Activated CD8-positive, alpha-beta T cell treated with anti-CD3 and anti-CD28 coated beads for 36 hours (primary cell): ENCODE results near the gene SLIT3. TPM values are rescaled to one million over a fixed set of nuclear protein-coding genes. Genes with fewer than 3 reads are reported as not detected.

Experiments used
- ATAC-seq: fragments of 200-7000 bp; cut with Tn5 transposase; one replicate; pipeline ENCODE4 v1.10.0; 2021; ENCODE audit warnings: mild to moderate bottlenecking, moderate library complexity
- CTCF ChIA-PET: fragments of 350-600 bp; sonication (Branson Sonifier 250); formaldehyde crosslinking; loops from one replicate; lab custom pipeline; 2021; ENCODE audit warnings: antibody characterized with exemption; lab: Charles Lee
- POLR2A ChIA-PET: fragments of 350-600 bp; sonication (Branson Sonifier 250); formaldehyde crosslinking; loops from one replicate; lab custom pipeline; 2021; ENCODE audit warnings: antibody characterized with exemption; lab: Charles Lee
- DNase-seq: peaks from one replicate; pipeline ENCODE4 v3.0.0-alpha.2; 2020
- H3K27ac Mint-ChIP-seq: one replicate; pipeline ENCODE4 v1.8.0; 2021; ENCODE audit warnings: mild to moderate bottlenecking, mixed read lengths
- H3K27me3 Mint-ChIP-seq: one replicate; pipeline ENCODE4 v1.8.0; 2021; ENCODE audit warnings: mixed read lengths
- H3K36me3 Mint-ChIP-seq: one replicate; pipeline ENCODE4 v1.8.0; 2021; ENCODE audit warnings: low read depth, mixed read lengths
- H3K4me1 Mint-ChIP-seq: one replicate; pipeline ENCODE4 v1.8.0; 2021; ENCODE audit warnings: low read depth, mixed read lengths
- H3K4me3 Mint-ChIP-seq: one replicate; pipeline ENCODE4 v1.8.0; 2021; ENCODE audit warnings: mild to moderate bottlenecking, moderate library complexity, mixed read lengths
- H3K9me3 Mint-ChIP-seq: one replicate; pipeline ENCODE4 v1.8.0; 2021; ENCODE audit warnings: mixed read lengths
- intact Hi-C: fragments of 100-400 bp; cut with micrococcal nuclease; formaldehyde crosslinking; loops from one replicate; pipeline ENCODE4 v1.10.0; 2022
- total RNA-seq, 2 experiments: library from RNA; stranded (reverse); gene quantifications; one replicate each; pipeline ENCODE4 v1.2.3, GENCODE V29; 2021
- TF ChIP-seq, protein P1 (sequence below): fragments of 200-600 bp; IDR thresholded peaks from one replicate; pipeline ENCODE4 v1.8.0; 2022; ENCODE audit warnings: antibody characterized with exemption, mild to moderate bottlenecking

SLIT3 gene
- total RNA-seq, 2 experiments from 2014 or later, result 0.69 to 0.74 TPM

DNA sequence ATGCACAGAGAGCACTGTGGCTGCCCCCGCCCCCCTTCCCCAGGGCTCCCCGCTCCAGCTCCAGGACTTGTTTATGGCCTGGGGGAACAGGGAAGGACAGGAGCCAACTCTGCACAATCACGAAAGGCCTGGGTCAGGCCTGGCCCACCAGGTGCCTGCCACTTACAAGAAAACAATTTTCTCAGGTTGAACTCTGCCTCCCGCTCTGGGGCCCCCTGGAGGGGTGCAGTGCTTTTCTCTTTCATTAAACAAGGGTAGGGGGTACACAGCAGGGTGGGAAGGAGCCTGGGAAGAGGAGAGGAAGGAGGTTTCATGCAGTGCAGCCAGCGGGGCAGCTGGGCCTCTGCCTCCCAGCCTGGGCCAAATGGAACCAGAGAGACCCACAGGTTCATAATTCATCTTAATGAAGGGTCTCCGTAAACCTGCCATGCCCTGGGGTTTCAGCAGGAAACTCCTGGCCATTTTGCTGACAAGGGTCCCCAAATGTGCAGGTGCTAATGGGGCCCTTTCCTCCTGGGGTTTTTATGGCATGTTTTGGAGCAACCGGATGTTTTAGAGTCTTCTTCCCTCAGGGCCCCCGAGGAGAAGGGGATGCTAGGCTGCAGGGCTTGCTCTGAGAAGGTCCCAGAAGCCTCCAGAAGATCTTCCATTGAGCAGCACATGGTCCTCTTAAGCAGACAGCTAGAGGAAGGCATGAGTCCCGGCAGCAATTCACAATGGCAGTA lies 219.8 kb downstream of the SLIT3 start:
- H3K27me3 Mint-ChIP-seq, result peaks cover 2% of the 10 kb centered on the region
- no peak for ATAC-seq
- POLR2A ChIA-PET, result no interaction called here
- CTCF ChIA-PET, result no interaction called here
- no peaks in the 10 kb centered on the region for H3K9me3 Mint-ChIP-seq
- TF ChIP-seq, protein P1, sequence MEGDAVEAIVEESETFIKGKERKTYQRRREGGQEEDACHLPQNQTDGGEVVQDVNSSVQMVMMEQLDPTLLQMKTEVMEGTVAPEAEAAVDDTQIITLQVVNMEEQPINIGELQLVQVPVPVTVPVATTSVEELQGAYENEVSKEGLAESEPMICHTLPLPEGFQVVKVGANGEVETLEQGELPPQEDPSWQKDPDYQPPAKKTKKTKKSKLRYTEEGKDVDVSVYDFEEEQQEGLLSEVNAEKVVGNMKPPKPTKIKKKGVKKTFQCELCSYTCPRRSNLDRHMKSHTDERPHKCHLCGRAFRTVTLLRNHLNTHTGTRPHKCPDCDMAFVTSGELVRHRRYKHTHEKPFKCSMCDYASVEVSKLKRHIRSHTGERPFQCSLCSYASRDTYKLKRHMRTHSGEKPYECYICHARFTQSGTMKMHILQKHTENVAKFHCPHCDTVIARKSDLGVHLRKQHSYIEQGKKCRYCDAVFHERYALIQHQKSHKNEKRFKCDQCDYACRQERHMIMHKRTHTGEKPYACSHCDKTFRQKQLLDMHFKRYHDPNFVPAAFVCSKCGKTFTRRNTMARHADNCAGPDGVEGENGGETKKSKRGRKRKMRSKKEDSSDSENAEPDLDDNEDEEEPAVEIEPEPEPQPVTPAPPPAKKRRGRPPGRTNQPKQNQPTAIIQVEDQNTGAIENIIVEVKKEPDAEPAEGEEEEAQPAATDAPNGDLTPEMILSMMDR, result no peak
- H3K4me1 Mint-ChIP-seq, result no peaks in the 10 kb centered on the region
- no peaks in the 10 kb centered on the region for H3K36me3 Mint-ChIP-seq
- no peak for DNase-seq
- H3K4me3 Mint-ChIP-seq, result no peak overlapping the region
- intact Hi-C loops, result no loop called here
- no peak overlapping the region for H3K27ac Mint-ChIP-seq

DNA sequence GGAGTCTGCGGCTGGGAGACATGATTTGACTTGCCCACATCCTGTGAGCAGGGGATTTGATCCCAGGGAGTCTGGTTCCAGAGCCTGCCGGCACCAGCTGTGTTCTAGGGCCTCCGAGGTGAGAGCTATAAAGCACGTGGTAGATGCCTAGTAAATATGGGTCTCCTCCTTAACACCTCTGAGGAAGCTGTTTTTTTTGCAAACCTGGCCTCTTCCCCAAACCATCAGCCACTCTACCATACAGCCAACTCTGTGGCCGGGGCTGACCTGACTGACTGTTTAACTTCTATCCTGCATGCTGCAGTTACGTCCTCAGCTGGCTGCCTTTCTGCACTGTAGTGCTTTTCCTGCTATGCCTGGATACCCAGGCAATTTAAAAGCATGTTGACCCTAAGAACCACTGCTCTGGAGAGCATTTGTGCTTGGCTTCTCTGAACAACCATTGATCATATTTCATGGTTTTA lies 220.5 kb downstream of the SLIT3 start:
- Mint-ChIP-seq H3K27ac (no peak overlapping the region), H3K4me3 (no peak overlapping the region), H3K4me1 (no peaks in the 10 kb centered on the region), H3K36me3 (no peaks in the 10 kb centered on the region), H3K9me3 (no peaks in the 10 kb centered on the region), H3K27me3 (peaks cover 2% of the 10 kb centered on the region)
- no peak for ATAC-seq
- ChIA-PET CTCF (no interaction called here), POLR2A (no interaction called here)
- TF ChIP-seq, protein P1, result no peak
- intact Hi-C loops, result no loop called here
- DNase-seq, result no peak

DNA sequence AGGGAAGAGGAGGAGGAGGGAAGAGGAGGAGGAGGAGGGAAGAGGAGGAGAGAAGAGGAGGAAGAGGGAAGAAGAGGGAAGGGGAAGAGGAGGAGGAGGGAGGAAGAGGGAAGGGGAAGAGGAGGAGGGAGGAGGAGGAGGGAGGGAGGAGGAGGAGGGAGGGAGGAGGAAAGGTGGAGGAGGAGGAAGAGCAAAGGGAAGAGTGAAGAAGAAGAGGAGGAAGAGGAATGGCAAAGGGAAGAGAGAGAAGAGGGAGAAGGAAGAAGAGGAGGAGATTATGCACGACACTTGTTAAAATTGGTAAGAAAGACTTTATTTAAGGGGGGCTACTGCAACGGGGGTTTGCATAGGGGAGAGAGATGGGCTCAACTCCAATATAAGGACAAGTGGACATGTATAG lies 221.2 kb downstream of the SLIT3 start:
- intact Hi-C loops, result no loop called here
- no peak for ATAC-seq
- Mint-ChIP-seq H3K9me3 (no peaks in the 10 kb centered on the region), H3K27ac (no peak overlapping the region), H3K27me3 (peaks cover 2% of the 10 kb centered on the region), H3K36me3 (no peaks in the 10 kb centered on the region), H3K4me1 (no peaks in the 10 kb centered on the region), H3K4me3 (no peak overlapping the region)
- ChIA-PET CTCF (no interaction called here), POLR2A (no interaction called here)
- no peak for DNase-seq
- TF ChIP-seq, protein P1, result no peak

DNA sequence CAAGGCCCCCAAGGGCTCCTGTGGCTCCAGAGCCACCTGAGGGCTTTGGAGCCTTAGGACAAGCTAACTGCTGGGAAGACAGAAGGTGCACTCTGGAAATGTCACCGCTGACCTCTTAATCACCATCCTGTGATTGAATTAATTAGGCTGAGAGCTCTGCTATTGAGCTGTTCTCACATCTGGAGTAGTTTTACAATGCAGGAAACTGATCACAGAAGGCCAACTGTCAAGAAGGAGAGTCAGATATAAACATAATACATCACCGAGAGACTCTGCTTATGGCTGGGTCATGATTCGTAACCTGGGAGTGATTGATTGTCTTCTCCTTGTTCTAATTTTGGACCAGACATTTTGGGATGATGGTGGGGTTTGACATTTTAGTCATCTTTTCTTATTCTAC lies 226.1 kb downstream of the SLIT3 start:
- Mint-ChIP-seq H3K27me3 (peaks cover 4% of the 10 kb centered on the region), H3K9me3 (no peaks in the 10 kb centered on the region), H3K4me1 (no peaks in the 10 kb centered on the region), H3K4me3 (no peak overlapping the region), H3K36me3 (no peaks in the 10 kb centered on the region), H3K27ac (no peak overlapping the region)
- intact Hi-C loops, result no loop called here
- POLR2A ChIA-PET, result no interaction called here
- DNase-seq (no peak), ATAC-seq (no peak)
- CTCF ChIA-PET, result no interaction called here
- TF ChIP-seq, protein P1, result no peak

DNA sequence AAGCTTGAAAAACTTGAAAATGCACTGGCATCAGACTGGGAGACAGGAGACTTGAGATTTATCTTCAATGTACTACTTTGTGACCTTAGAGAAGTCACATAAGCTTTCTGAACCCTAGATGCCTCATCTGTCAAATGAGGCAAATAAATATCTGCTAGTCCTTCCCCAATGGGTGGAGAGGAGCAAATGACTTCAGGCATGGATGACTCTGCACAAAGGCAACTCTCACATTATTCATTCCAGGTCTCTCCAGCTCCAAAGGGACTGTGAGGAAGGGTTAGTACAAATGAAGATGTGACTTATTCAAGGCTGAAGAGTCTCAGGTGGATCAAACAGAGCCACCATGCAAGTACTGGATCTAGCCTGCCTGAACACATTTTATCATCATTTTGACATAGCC lies 228.7 kb downstream of the SLIT3 start:
- H3K36me3 Mint-ChIP-seq, result no peaks in the 10 kb centered on the region
- H3K4me1 Mint-ChIP-seq, result no peaks in the 10 kb centered on the region
- H3K27me3 Mint-ChIP-seq, result peaks cover 3% of the 10 kb centered on the region
- CTCF ChIA-PET, result no interaction called here
- DNase-seq, result no peak
- TF ChIP-seq, protein P1, result no peak
- H3K9me3 Mint-ChIP-seq, result no peaks in the 10 kb centered on the region
- no peak overlapping the region for H3K4me3 Mint-ChIP-seq
- H3K27ac Mint-ChIP-seq, result no peak overlapping the region
- POLR2A ChIA-PET, result no interaction called here
- intact Hi-C loops, result no loop called here
- no peak for ATAC-seq
